Activated T-cell treated with anti-CD3 and anti-CD28 coated beads for 4 hours (primary cell): ENCODE measurements around the gene DAD1.

ENCODE experiments used
- DNase-seq: peaks from one replicate; pipeline ENCODE4 v3.0.0-alpha.2; 2020

Gene DAD1

DNA sequence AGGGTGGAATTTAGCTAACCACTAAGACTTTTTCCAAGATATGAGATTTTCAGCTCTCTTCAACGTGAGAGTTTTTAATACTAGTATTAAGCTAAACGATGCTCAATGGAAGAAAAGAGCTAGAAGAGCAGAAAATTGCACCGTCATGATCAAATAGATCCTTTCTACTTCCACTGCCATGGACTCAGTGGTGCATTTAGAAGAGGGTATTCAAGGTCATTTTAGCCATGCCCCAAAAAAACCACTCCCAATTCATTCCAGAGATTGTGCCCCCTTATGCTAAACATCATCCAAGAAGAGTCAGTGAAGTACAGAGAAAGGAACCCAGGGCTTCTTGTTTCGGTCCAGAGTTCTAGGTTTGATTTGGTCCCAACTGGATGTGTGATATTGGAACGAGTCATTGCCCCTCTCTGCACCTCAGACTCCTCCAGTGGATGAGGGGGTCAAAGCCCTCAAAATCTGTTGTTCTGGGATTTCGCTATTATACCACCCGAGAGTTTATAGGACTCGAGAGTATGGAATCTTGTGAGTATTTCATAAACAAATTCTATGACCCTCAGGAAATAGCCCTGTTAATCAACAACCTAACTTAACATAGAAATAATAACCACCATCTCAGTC, 55.2 kb downstream of the DAD1 start:
- no peak for DNase-seq

DNA sequence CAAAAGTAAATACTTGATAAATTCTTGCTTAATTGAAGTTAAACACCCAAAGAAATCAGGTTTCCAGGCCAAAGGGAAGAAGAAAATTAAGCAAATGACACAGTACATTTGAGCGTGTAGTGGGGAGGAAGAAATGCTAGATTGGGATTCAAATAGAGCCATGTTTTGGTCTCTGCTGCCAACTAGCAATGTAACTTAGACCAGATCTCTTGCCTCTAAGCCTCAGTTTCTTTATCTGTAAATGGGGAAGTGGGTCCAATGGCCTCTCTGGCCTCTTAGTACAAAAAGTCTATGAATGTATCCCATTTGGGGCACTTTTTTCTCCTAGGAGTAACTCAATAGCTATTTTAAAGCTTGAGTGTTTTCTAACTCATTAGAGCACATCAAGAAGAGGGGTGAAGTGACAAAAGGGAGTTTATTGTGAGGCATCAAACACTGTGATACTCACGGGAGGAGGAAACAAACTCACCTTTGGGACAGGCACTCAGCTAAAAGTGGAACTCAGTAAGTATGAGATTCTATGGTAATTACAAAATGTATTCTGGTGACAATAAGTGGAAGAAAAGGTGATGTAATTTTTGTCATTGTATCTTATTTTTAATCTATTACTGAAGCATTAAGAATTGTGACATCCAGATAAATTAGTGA, 55.8 kb downstream of the DAD1 start:
- no peak for DNase-seq

GRCh38 chr14:22532345-22533056, 56.5 kb downstream of the DAD1 start:
- no peak for DNase-seq

DNA sequence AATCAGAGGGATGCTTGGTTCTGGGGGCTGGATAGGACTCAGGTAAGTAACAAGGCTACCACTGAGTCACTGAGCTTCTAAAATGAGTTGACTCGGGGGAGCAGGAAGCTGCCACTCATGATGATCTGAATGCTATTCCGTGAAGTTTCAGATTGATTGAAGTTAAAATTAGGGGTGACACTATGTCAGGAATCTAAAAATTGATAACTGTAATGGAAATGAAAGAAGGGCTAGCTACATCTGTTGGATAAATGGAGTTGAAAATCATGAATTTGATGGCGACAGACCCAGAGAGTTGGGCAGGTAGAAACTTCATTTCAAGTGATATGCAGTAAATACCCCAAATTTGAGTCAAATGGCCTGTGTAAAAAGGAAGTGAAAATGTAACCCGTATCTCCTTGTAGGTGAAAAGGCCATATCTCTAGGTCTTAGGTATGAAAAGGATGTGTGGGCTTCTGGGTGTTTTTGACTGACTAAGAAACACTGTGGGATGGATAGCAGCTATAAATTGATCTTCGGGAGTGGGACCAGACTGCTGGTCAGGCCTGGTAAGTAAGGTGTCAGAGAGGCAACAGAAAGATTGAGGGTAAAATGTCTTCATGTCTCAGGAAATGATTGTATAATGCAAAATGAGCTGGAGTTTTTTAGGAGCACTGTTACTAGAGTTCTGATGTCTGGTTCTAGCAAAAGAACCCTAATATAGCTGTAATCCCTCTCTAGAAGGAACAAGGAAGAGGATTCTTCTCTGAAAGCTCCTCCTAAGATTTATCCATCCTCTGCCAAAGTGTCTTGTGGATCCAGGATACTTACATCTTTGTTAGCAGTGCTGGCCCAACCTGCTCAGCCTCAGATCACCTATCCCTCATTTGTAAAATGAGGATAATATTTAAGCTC, 57.3 kb downstream of the DAD1 start:
- no peak for DNase-seq

GRCh38 chr14:22530127-22530526, 58.9 kb downstream of the DAD1 start:
- DNase-seq = no peak

DNA sequence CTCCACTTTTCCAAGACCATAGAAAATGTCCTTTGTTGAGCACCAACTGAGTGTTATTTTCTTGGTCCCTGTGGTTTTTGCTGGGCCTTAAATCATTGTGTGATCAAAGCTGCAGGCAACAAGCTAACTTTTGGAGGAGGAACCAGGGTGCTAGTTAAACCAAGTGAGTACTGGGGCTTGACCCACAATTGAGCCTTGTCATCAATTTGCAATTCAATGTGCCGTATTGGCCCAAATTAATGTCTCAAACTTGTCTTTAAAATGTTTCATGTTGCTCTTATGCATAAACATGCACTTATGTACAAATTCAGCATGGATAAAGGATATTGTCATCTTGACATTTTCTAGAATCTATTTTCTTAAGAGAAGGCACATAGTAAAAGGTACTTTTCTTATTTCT, 62.3 kb downstream of the DAD1 start:
- no peak for DNase-seq

- no peak for DNase-seq
Measured at GRCh38 chr14:22526218-22526617, 62.8 kb downstream of the DAD1 start.

GRCh38 chr14:22524784-22525161, 64.3 kb downstream of the DAD1 start:
- DNase-seq = no peak

GRCh38 chr14:22524115-22524783, 64.8 kb downstream of the DAD1 start:
- DNase-seq = no peak

DNA sequence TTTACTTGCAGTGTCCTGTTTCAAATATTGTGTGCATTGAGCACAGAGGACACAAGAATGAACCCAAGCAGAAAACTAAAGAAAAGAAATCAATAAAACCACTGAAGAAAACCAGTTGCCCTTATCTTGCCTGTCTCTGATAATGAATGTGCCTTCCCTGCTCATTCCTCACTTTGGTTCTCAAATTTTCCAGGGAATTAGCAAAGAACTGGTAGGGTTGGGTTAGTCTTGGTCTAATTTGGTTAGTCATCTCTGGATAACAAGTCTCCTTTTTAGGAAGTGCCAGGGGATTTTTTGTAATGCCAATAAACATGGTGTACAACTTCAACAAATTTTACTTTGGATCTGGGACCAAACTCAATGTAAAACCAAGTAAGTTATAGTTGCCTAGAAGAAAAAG, 65.7 kb downstream of the DAD1 start:
- DNase-seq = no peak

GRCh38 chr14:22522466-22522957, 66.5 kb downstream of the DAD1 start:
- no peak for DNase-seq

- DNase-seq = no peak
Measured at GRCh38 chr14:22521449-22522239, 67.4 kb downstream of the DAD1 start.

DNA sequence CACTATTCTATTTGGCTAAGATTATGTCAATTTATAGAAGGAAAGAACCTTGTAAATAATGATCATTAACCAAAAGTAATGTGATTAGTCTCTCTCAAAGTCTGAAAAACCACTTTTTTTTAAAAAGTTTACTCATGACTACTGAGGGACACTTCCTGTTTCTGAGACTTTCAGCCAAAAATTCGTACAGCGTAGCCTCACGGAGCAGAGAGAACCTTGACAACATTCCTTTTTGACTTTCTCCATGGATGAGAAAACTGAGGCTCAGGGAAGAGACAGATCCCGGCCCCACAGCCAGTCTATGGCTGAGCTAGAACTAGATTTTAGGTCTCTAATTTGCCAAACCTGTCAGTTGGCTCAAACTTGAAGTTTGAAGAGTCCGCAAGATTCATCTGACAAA, 68.2 kb downstream of the DAD1 start:
- DNase-seq = no peak

DNA sequence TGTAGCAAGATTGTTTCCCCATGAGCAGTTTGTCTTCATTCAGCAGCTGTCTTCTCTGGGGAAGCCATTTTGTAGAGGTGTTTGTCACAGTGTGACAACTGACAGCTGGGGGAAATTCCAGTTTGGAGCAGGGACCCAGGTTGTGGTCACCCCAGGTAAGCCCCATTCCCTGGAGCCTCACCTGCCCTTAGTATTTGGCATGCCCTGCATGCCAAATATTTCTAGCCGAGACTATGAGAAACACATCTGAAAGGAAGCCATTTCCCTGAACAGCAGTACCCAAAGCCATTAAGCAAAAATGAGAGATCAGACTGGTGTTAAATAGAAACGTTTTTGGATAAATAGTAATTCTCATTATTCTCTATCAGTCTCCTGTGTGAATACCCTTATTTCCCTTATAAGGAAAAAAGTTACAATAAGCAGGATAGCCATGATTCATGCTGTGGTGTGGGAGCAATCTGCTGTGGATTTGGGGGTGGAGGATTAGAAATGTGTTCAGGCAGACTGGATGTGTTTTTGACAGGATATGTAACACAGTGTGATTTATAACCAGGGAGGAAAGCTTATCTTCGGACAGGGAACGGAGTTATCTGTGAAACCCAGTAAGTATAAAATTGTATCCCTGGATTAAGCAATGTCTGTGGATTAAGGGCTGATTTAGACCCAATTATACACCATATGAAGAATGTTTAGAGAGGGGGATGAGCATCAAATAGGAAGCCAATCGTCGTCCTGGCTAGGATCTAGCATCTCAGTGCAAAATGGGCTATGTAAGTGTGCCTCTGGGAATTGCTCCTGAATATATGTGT, 68.9 kb downstream of the DAD1 start:
- DNase-seq = no peak

- no peak for DNase-seq
Measured at GRCh38 chr14:22518073-22518472, 71.0 kb downstream of the DAD1 start.

DNA sequence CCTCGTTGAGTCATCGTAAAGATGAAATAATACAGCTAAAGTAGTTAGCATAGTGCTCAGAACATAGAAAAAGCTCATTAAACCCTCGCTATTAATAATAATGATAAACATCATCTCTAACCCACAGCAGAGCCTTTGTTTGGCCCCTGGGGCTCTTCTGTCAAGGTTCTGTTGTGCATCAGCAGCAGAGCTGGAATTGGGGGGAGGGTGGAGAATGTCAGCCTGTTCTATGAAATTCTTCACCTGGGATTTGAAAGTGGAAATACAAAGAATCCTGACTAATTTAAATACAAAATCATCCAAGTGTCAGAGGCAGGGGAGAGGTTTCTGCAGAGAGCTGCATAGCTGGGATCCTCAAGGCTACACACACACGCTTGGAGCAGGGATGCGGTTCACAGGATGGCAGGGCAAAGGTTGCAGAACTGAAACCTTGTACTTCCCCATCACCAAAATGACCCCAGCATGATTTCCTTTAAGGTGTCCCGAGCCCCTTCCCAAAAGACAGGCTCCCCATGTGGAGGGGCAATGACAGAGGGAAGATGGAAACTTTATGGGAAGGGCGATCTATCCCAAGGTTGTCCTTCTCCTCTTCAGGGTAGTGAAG, 71.8 kb downstream of the DAD1 start:
- no peak for DNase-seq

GRCh38 chr14:22515929-22516328, 73.1 kb downstream of the DAD1 start:
- DNase-seq = no peak
